Measurements from ENCODE around the gene KRTAP10-5. TPM values are rescaled to one million over a fixed set of nuclear protein-coding genes. Genes with fewer than 3 reads are reported as not detected.

The KRTAP10-5 gene
- total RNA-seq, 1 donor from 2014 or later: not detected

- no peak for TF ChIP-seq CTCF (IDR thresholded peaks at IDR 0.05)
- H3K4me3 ChIP-seq: no peak overlapping the region
- H3K27me3 ChIP-seq: no peaks in the 10 kb centered on the region
- DNase-seq (ENCODE audit: low spot score in 2 of 2): no peak
- H3K4me1 ChIP-seq: no peaks in the 10 kb centered on the region
- no peaks in the 10 kb centered on the region for H3K36me3 ChIP-seq
- H3K9me3 ChIP-seq: peaks cover 0 to 3% of the 10 kb centered on the region in 2 donors
- no peak overlapping the region for H3K27ac ChIP-seq
- intact Hi-C loops (cut with DNase I): no loop called here
Measured at GRCh38 chr21:44623575-44623974, 43.2 kb upstream of the KRTAP10-5 start.

- Histone ChIP-seq H3K27me3 (no peaks in the 10 kb centered on the region), H3K27ac (no peak overlapping the region), H3K4me1 (no peaks in the 10 kb centered on the region), H3K36me3 (no peaks in the 10 kb centered on the region), H3K4me3 (no peak overlapping the region), H3K9me3 (peaks cover 0 to 3% of the 10 kb centered on the region in 2 donors)
- TF ChIP-seq CTCF (IDR thresholded peaks at IDR 0.05): no peak
- intact Hi-C loops (cut with DNase I): no loop called here
- DNase-seq (ENCODE audit: low spot score in 2 of 2): no peak
Measured at GRCh38 chr21:44619886-44620285, 39.5 kb upstream of the KRTAP10-5 start.

GRCh38 chr21:44618909-44619308, 38.5 kb upstream of the KRTAP10-5 start:
- H3K27me3 ChIP-seq: no peaks in the 10 kb centered on the region
- TF ChIP-seq CTCF (IDR thresholded peaks at IDR 0.05): no peak
- no peak overlapping the region for H3K27ac ChIP-seq
- DNase-seq (ENCODE audit: low spot score in 2 of 2): no peak
- intact Hi-C loops (cut with DNase I): no loop called here
- H3K4me1 ChIP-seq: no peaks in the 10 kb centered on the region
- peaks cover 0 to under 1% of the 10 kb centered on the region in 2 donors for H3K9me3 ChIP-seq
- no peaks in the 10 kb centered on the region for H3K36me3 ChIP-seq
- no peak overlapping the region for H3K4me3 ChIP-seq

GRCh38 chr21:44618504-44618903, 38.1 kb upstream of the KRTAP10-5 start:
- Histone ChIP-seq H3K27me3 (no peaks in the 10 kb centered on the region), H3K36me3 (no peaks in the 10 kb centered on the region), H3K9me3 (no peaks in the 10 kb centered on the region), H3K4me3 (no peak overlapping the region), H3K27ac (no peak overlapping the region), H3K4me1 (no peaks in the 10 kb centered on the region)
- no peak for DNase-seq (ENCODE audit: low spot score in 2 of 2)
- intact Hi-C loops (cut with DNase I): no loop called here
- no peak for TF ChIP-seq CTCF (IDR thresholded peaks at IDR 0.05)

- intact Hi-C loops (cut with DNase I): no loop called here
- no peaks in the 10 kb centered on the region for H3K27me3 ChIP-seq
- no peaks in the 10 kb centered on the region for H3K4me1 ChIP-seq
- no peaks in the 10 kb centered on the region for H3K9me3 ChIP-seq
- TF ChIP-seq CTCF (IDR thresholded peaks at IDR 0.05): no peak
- H3K4me3 ChIP-seq: no peak overlapping the region
- H3K27ac ChIP-seq: no peak overlapping the region
- H3K36me3 ChIP-seq: no peaks in the 10 kb centered on the region
- DNase-seq (ENCODE audit: low spot score in 2 of 2): no peak
Measured at GRCh38 chr21:44617071-44617501, 36.7 kb upstream of the KRTAP10-5 start.

GRCh38 chr21:44616591-44616926, 36.2 kb upstream of the KRTAP10-5 start:
- Histone ChIP-seq H3K36me3 (no peaks in the 10 kb centered on the region), H3K27me3 (no peaks in the 10 kb centered on the region), H3K9me3 (no peaks in the 10 kb centered on the region), H3K4me1 (no peaks in the 10 kb centered on the region), H3K4me3 (no peak overlapping the region), H3K27ac (no peak overlapping the region)
- DNase-seq (ENCODE audit: low spot score in 2 of 2): no peak
- no peak for TF ChIP-seq CTCF (IDR thresholded peaks at IDR 0.05)
- intact Hi-C loops (cut with DNase I): no loop called here
